Nephron (organoid): Measurements from ENCODE around the gene MBOAT2.

ENCODE experiments used
- H3K27ac Mint-ChIP-seq, 3 experiments: 2 replicates each; pipeline ENCODE4 v1.8.0; 2020; ENCODE audit warnings: mixed read lengths in 3 of 3, mild to moderate bottlenecking in 2 of 3, moderate library complexity in 1 of 3
- H3K27me3 Mint-ChIP-seq: 2 replicates; pipeline ENCODE4 v1.8.0; 2021; ENCODE audit warnings: low read depth, mild to moderate bottlenecking, moderate library complexity, mixed read lengths
- H3K36me3 Mint-ChIP-seq: 2 replicates; pipeline ENCODE4 v1.8.0; 2020; ENCODE audit warnings: low read depth, mixed read lengths
- H3K4me1 Mint-ChIP-seq: 2 replicates; pipeline ENCODE4 v1.8.0; 2020; ENCODE audit warnings: mixed read lengths
- H3K4me3 Mint-ChIP-seq, 3 experiments: 2 replicates each; pipeline ENCODE4 v1.8.0; 2020; ENCODE audit warnings: mild to moderate bottlenecking in 3 of 3, mixed read lengths in 3 of 3, moderate library complexity in 2 of 3
- H3K9me3 Mint-ChIP-seq: 2 replicates; pipeline ENCODE4 v1.8.0; 2020; ENCODE audit warnings: mixed read lengths
- TF ChIP-seq, protein P1 (sequence below), 3 experiments: fragments of 200-600 bp; sonication (generic); IDR thresholded peaks; one replicate each; pipeline ENCODE4 v1.5.0; 2021; ENCODE audit warnings: antibody characterized with exemption in 3 of 3; ENCODE audit not compliant: unreplicated experiment in 3 of 3

Gene MBOAT2

DNA sequence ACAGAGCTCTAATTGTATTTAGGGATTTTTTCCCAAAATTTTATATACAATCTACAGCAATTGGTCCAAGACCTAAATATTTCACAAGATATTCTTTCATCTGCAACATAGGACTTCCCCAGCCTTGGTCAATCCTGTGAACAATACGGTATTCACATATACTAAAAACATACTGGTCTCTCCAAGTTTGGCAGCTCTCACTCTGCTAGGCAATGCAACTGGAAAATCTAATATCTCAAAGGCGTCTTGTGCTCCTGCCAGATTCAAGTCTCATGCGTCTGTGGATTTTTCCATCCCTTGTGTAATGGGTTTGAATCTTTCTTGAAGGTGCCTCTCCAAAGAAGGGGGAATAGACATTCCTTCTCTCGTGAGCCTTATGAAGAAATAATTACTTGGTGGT, 27.4 kb upstream of the MBOAT2 start:
- Mint-ChIP-seq H3K27ac (no peak overlapping the region), H3K27me3 (peaks cover 16% of the 10 kb centered on the region), H3K36me3 (no peaks in the 10 kb centered on the region), H3K9me3 (peaks cover 2% of the 10 kb centered on the region), H3K4me1 (peaks cover 15% of the 10 kb centered on the region), H3K4me3 (no peak overlapping the region)
- TF ChIP-seq, protein P1, sequence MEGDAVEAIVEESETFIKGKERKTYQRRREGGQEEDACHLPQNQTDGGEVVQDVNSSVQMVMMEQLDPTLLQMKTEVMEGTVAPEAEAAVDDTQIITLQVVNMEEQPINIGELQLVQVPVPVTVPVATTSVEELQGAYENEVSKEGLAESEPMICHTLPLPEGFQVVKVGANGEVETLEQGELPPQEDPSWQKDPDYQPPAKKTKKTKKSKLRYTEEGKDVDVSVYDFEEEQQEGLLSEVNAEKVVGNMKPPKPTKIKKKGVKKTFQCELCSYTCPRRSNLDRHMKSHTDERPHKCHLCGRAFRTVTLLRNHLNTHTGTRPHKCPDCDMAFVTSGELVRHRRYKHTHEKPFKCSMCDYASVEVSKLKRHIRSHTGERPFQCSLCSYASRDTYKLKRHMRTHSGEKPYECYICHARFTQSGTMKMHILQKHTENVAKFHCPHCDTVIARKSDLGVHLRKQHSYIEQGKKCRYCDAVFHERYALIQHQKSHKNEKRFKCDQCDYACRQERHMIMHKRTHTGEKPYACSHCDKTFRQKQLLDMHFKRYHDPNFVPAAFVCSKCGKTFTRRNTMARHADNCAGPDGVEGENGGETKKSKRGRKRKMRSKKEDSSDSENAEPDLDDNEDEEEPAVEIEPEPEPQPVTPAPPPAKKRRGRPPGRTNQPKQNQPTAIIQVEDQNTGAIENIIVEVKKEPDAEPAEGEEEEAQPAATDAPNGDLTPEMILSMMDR (IDR thresholded peaks at IDR 0.05; ENCODE audit: unreplicated experiment in 3 of 3): no peak

GRCh38 chr2:9030190-9030589, 26.7 kb upstream of the MBOAT2 start:
- Mint-ChIP-seq H3K36me3 (no peaks in the 10 kb centered on the region), H3K27me3 (peaks cover 16% of the 10 kb centered on the region), H3K4me1 (peaks cover 15% of the 10 kb centered on the region), H3K27ac (no peak overlapping the region), H3K9me3 (no peaks in the 10 kb centered on the region), H3K4me3 (no peak overlapping the region)
- TF ChIP-seq, protein P1 (IDR thresholded peaks at IDR 0.05; ENCODE audit: unreplicated experiment in 3 of 3): no peak

DNA sequence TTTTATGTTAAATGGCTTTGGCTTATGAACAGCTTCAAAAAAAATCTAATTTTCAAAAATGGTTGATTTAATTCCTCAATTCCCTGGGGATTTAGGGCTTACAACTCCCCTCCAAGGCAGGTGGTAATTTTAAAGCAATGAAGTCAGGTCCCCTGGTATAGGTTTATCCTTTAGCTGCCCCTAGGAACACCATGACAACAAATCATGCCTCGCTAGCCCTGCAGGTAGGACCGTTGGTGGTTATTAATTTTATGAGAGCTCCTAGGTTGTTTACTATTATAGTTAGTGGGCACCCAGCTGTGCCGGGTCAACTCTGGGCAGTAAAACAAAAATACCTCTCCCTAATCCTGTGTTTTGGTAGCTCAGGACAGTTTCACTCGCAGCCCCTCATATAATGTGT, 26.2 kb upstream of the MBOAT2 start:
- TF ChIP-seq, protein P1 (IDR thresholded peaks at IDR 0.05; ENCODE audit: unreplicated experiment in 3 of 3): no peak
- H3K4me1 Mint-ChIP-seq: peaks cover 15% of the 10 kb centered on the region
- H3K9me3 Mint-ChIP-seq: no peaks in the 10 kb centered on the region
- no peak overlapping the region for H3K4me3 Mint-ChIP-seq
- no peak overlapping the region for H3K27ac Mint-ChIP-seq
- no peaks in the 10 kb centered on the region for H3K36me3 Mint-ChIP-seq
- H3K27me3 Mint-ChIP-seq: peaks cover 16% of the 10 kb centered on the region

- H3K27me3 Mint-ChIP-seq: peaks cover 16% of the 10 kb centered on the region
- H3K9me3 Mint-ChIP-seq: no peaks in the 10 kb centered on the region
- no peak overlapping the region for H3K27ac Mint-ChIP-seq
- H3K4me1 Mint-ChIP-seq: peaks cover 9% of the 10 kb centered on the region
- no peaks in the 10 kb centered on the region for H3K36me3 Mint-ChIP-seq
- TF ChIP-seq, protein P1 (IDR thresholded peaks at IDR 0.05; ENCODE audit: unreplicated experiment in 3 of 3): no peak
- no peak overlapping the region for H3K4me3 Mint-ChIP-seq
Observed at GRCh38 chr2:9027884-9028283, 24.4 kb upstream of the MBOAT2 start.

- peaks cover 16% of the 10 kb centered on the region for H3K27me3 Mint-ChIP-seq
- H3K27ac Mint-ChIP-seq: no peak overlapping the region
- no peaks in the 10 kb centered on the region for H3K36me3 Mint-ChIP-seq
- H3K9me3 Mint-ChIP-seq: no peaks in the 10 kb centered on the region
- H3K4me1 Mint-ChIP-seq: no peaks in the 10 kb centered on the region
- no peak overlapping the region for H3K4me3 Mint-ChIP-seq
- TF ChIP-seq, protein P1 (IDR thresholded peaks at IDR 0.05; ENCODE audit: unreplicated experiment in 3 of 3): no peak
Observed at GRCh38 chr2:9025746-9026145, 22.3 kb upstream of the MBOAT2 start.

- Mint-ChIP-seq H3K36me3 (no peaks in the 10 kb centered on the region), H3K9me3 (no peaks in the 10 kb centered on the region), H3K4me1 (no peaks in the 10 kb centered on the region), H3K4me3 (no peak overlapping the region), H3K27me3 (peaks cover 12% of the 10 kb centered on the region), H3K27ac (no peak overlapping the region)
- TF ChIP-seq, protein P1 (IDR thresholded peaks at IDR 0.05; ENCODE audit: unreplicated experiment in 3 of 3): no peak
Observed at GRCh38 chr2:9024575-9024974, 21.1 kb upstream of the MBOAT2 start.
